Esophagus muscularis mucosa (tissue), 3 donors: ENCODE results near the gene PPHLN1.

Source experiments
- POLR2A ChIP-seq: fragments of 450-650 bp; IDR thresholded peaks from one replicate; pipeline ENCODE4 v1.6.1; 2017; ENCODE audit warnings: antibody characterized with exemption, moderate library complexity, mild to moderate bottlenecking, low read depth
- TF ChIP-seq, protein P1 (sequence below), 3 experiments: fragments of 200-600 bp in 2 of 3; fragments of 450-650 bp in 1 of 3; sonication (generic) in 2 of 3; IDR thresholded peaks; one replicate each; pipeline ENCODE4 v1.5.1; 2017 to 2019; ENCODE audit warnings: antibody characterized with exemption in 3 of 3, mild to moderate bottlenecking in 2 of 3, moderate library complexity in 1 of 3

DNA sequence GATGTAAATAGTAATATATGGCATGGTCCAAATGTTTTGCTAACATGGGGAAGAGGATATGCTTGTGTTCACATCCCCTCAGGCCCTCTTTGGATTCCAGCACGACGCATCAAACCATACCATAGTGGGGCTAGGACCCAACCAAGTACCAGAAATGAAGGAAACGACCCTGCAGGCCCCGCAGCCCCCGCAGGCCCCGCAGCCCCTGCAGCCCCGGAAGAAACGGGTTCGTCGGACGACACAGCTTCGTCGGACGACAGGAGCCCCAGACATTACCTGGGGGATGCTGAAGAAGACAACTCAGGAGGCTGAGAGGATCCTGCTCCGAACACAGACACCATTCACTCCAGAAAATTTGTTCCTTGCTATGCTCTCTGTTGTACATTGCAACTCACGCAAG is 119.9 kb downstream of the PPHLN1 start:
- TF ChIP-seq POLR2A: no peak
- TF ChIP-seq, protein P1, sequence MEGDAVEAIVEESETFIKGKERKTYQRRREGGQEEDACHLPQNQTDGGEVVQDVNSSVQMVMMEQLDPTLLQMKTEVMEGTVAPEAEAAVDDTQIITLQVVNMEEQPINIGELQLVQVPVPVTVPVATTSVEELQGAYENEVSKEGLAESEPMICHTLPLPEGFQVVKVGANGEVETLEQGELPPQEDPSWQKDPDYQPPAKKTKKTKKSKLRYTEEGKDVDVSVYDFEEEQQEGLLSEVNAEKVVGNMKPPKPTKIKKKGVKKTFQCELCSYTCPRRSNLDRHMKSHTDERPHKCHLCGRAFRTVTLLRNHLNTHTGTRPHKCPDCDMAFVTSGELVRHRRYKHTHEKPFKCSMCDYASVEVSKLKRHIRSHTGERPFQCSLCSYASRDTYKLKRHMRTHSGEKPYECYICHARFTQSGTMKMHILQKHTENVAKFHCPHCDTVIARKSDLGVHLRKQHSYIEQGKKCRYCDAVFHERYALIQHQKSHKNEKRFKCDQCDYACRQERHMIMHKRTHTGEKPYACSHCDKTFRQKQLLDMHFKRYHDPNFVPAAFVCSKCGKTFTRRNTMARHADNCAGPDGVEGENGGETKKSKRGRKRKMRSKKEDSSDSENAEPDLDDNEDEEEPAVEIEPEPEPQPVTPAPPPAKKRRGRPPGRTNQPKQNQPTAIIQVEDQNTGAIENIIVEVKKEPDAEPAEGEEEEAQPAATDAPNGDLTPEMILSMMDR (IDR thresholded peaks at IDR 0.05): no peak
